Breast epithelium (tissue), 4 donors: ENCODE measurements around the gene CEP128. TPM values are rescaled to one million over a fixed set of nuclear protein-coding genes. Genes with fewer than 3 reads are reported as not detected.

ENCODE experiments used
- DNase-seq, 2 donors: peaks; one replicate each; pipeline ENCODE4 v3.0.0-alpha.2; 2019; ENCODE audit warnings: low spot score in 2 of 2
- H3K27ac ChIP-seq, 2 donors: fragments of 200-600 bp; sonication (generic) in 1 of 2; one replicate each; pipeline ENCODE4 v1.5.1; 2016 to 2019; ENCODE audit warnings: mild to moderate bottlenecking in 1 of 2
- H3K27me3 ChIP-seq, 2 donors: fragments of 200-600 bp; sonication (generic) in 1 of 2; one replicate each; pipeline versions ENCODE4 v1.5.1 to v1.6.0; 2017 to 2019; ENCODE audit warnings: control low read depth in 1 of 2, mild to moderate bottlenecking in 1 of 2
- H3K36me3 ChIP-seq: fragments of 200-600 bp; one replicate; pipeline ENCODE4 v1.5.1; 2019
- H3K4me1 ChIP-seq, 2 donors: fragments of 200-600 bp; sonication (generic); one replicate each; pipeline ENCODE4 v1.5.1; 2016 to 2019; ENCODE audit warnings: control low read depth in 1 of 2
- H3K4me3 ChIP-seq, 3 donors: fragments of 200-600 bp; sonication (generic); 1 replicate in 2 of 3; 2 replicates in 1 of 3; pipeline ENCODE4 v1.5.1; 2016 to 2019; ENCODE audit warnings: mild to moderate bottlenecking in 3 of 3, moderate library complexity in 2 of 3
- H3K9me3 ChIP-seq, 2 donors: fragments of 200-600 bp; sonication (generic) in 1 of 2; one replicate each; pipeline ENCODE4 v1.5.1; 2016 to 2019; ENCODE audit warnings: control low read depth in 1 of 2
- POLR2A ChIP-seq: fragments of 450-650 bp; IDR thresholded peaks from one replicate; pipeline ENCODE4 v1.6.1; 2016; ENCODE audit warnings: antibody characterized with exemption, mild to moderate bottlenecking, moderate library complexity
- POLR2AphosphoS5 ChIP-seq, 3 donors: sonication (generic); formaldehyde crosslinking; IDR thresholded peaks; one replicate each; pipeline ENCODE4 v1.6.1; 2017; ENCODE audit warnings: antibody characterized with exemption in 3 of 3
- intact Hi-C: fragments of 100-400 bp; cut with DNase I; formaldehyde crosslinking; loops from one replicate; pipeline ENCODE4 v1.15.1; 2023; ENCODE audit warnings: low total_unique reads
- total RNA-seq, 3 donors: library from RNA; depleted of rRNA; stranded (reverse); fragments of >200 nt; gene quantifications; one replicate each; pipeline ENCODE4 v1.1.0, GENCODE V29; 2016
- TF ChIP-seq, protein P1 (sequence below), 3 donors: fragments of 450-650 bp; IDR thresholded peaks; one replicate each; pipeline ENCODE4 v1.5.1; 2016 to 2017; ENCODE audit warnings: antibody characterized with exemption in 3 of 3, mild to moderate bottlenecking in 3 of 3, moderate library complexity in 3 of 3

Gene CEP128
- total RNA-seq, 3 donors from 2014 or later, result 10.2 to 16.1 (median 11.0) TPM

GRCh38 chr14:80958939-80959338 is 17.4 kb upstream of the CEP128 start:
- no peak overlapping the region for H3K4me3 ChIP-seq
- no peak overlapping the region for H3K27ac ChIP-seq
- intact Hi-C loops, result no loop called here
- no peaks in the 10 kb centered on the region for H3K36me3 ChIP-seq
- no peaks in the 10 kb centered on the region for H3K9me3 ChIP-seq
- TF ChIP-seq POLR2AphosphoS5 (IDR thresholded peaks at IDR 0.05), result no peak
- TF ChIP-seq POLR2A, result no peak
- TF ChIP-seq, protein P1, sequence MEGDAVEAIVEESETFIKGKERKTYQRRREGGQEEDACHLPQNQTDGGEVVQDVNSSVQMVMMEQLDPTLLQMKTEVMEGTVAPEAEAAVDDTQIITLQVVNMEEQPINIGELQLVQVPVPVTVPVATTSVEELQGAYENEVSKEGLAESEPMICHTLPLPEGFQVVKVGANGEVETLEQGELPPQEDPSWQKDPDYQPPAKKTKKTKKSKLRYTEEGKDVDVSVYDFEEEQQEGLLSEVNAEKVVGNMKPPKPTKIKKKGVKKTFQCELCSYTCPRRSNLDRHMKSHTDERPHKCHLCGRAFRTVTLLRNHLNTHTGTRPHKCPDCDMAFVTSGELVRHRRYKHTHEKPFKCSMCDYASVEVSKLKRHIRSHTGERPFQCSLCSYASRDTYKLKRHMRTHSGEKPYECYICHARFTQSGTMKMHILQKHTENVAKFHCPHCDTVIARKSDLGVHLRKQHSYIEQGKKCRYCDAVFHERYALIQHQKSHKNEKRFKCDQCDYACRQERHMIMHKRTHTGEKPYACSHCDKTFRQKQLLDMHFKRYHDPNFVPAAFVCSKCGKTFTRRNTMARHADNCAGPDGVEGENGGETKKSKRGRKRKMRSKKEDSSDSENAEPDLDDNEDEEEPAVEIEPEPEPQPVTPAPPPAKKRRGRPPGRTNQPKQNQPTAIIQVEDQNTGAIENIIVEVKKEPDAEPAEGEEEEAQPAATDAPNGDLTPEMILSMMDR (IDR thresholded peaks at IDR 0.05), result no peak
- peaks cover 0 to 2% of the 10 kb centered on the region in 2 donors for H3K4me1 ChIP-seq
- H3K27me3 ChIP-seq, result no peaks in the 10 kb centered on the region
- no peak for DNase-seq

DNA sequence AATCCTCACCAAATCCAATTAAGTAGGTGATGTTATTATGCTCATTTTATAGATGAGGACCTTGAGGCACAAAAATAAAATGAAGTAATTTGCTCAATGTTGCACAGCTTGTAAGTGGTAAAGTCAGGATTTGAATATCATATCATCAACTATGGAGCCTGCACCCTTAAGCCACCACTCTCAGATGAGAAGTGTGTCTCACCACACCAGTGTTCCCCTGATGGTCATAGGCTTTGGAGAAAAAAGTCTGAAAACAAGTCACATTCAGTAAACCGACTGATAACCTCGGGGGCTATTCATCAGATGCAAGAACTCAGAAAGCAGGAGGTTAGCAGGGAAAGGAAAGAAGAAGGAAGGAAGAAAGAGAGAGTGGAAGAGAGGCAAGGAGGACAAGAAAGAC is 16.7 kb upstream of the CEP128 start:
- Histone ChIP-seq H3K4me1 (peaks cover 0 to 2% of the 10 kb centered on the region in 2 donors), H3K4me3 (no peak overlapping the region), H3K27me3 (no peaks in the 10 kb centered on the region), H3K27ac (no peak overlapping the region), H3K9me3 (no peaks in the 10 kb centered on the region), H3K36me3 (no peaks in the 10 kb centered on the region)
- TF ChIP-seq, protein P1 (IDR thresholded peaks at IDR 0.05), result no peak
- TF ChIP-seq POLR2AphosphoS5 (IDR thresholded peaks at IDR 0.05), result no peak
- no peak for TF ChIP-seq POLR2A
- intact Hi-C loops, result no loop called here
- no peak for DNase-seq

DNA sequence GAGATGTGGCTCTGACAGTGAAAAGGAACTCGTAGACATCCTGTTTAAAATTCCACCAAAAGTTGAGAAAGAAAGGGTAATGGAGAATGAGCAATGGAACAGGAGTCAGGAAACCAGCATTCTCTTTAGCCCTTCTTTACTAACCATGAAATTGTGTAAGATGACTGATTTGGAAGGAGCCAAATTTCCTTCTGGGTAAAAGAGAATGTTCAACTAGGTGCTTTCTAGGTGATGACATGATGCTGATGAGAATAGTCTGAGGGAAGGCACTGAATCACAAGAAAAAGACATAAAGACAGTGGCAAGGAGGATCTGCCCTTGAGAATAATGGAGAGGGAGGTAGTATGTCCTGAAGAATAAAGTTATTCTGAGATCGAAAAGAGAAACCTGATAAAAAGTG is 16.1 kb upstream of the CEP128 start:
- H3K9me3 ChIP-seq, result no peaks in the 10 kb centered on the region
- H3K27ac ChIP-seq, result no peak overlapping the region
- H3K4me3 ChIP-seq, result no peak overlapping the region
- no peaks in the 10 kb centered on the region for H3K27me3 ChIP-seq
- intact Hi-C loops, result no loop called here
- DNase-seq, result no peak
- no peaks in the 10 kb centered on the region for H3K36me3 ChIP-seq
- no peak for TF ChIP-seq POLR2AphosphoS5 (IDR thresholded peaks at IDR 0.05)
- TF ChIP-seq POLR2A, result no peak
- TF ChIP-seq, protein P1 (IDR thresholded peaks at IDR 0.05), result no peak
- peaks cover 0 to 2% of the 10 kb centered on the region in 2 donors for H3K4me1 ChIP-seq

DNA sequence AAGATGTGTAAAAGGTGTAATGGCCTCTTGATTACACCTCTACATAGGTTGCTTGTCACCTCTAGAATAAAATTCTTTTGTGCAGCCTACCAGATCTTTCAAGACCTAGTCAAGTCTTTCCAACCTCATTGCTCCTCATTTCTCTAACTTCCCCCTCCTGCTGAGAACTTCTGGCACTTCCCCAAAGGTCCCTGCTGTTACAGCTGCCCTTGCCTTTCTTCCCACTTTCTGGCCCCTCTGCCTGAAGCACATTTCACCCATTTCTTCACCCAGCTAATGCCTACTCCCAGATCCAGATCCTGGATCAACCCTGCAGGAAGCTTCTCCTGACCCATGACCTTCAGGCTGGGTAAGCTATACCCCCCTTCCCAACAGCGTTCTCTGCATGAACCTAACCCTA is 15.4 kb upstream of the CEP128 start:
- no peak overlapping the region for H3K4me3 ChIP-seq
- peaks cover 0 to 2% of the 10 kb centered on the region in 2 donors for H3K4me1 ChIP-seq
- DNase-seq, result no peak
- no peaks in the 10 kb centered on the region for H3K36me3 ChIP-seq
- no peaks in the 10 kb centered on the region for H3K27me3 ChIP-seq
- no peak for TF ChIP-seq POLR2AphosphoS5 (IDR thresholded peaks at IDR 0.05)
- TF ChIP-seq POLR2A, result no peak
- TF ChIP-seq, protein P1 (IDR thresholded peaks at IDR 0.05), result no peak
- no peak overlapping the region for H3K27ac ChIP-seq
- H3K9me3 ChIP-seq, result no peaks in the 10 kb centered on the region
- intact Hi-C loops, result no loop called here

DNA sequence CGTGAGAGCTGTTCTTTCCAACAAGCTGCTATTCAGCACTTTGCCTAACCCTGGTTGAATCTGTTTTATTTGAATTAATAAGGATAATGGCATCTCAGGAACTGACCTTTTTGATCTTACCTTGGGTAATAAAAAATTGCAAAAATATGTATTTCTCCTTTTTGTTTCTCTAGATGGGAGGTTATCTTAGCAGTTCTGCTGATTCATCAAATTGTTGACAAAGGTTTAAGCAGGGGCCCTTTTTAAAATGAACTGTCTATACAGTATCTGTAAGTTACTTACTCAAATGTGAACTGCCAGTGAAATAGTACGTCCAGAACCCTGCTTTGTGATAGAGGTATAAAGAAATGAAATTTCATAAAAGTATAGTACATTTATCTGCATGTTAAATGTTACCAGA is 14.6 kb upstream of the CEP128 start:
- no peaks in the 10 kb centered on the region for H3K36me3 ChIP-seq
- H3K9me3 ChIP-seq, result no peaks in the 10 kb centered on the region
- H3K4me1 ChIP-seq, result peaks cover 0 to 2% of the 10 kb centered on the region in 2 donors
- H3K27me3 ChIP-seq, result no peaks in the 10 kb centered on the region
- no peak for DNase-seq
- TF ChIP-seq POLR2AphosphoS5 (IDR thresholded peaks at IDR 0.05) (no peak), POLR2A (no peak)
- TF ChIP-seq, protein P1 (IDR thresholded peaks at IDR 0.05), result no peak
- H3K4me3 ChIP-seq, result no peak overlapping the region
- intact Hi-C loops, result no loop called here
- H3K27ac ChIP-seq, result no peak overlapping the region
